HT1080 (cell line): ENCODE results near the gene RASSF9. TPM values are rescaled to one million over a fixed set of nuclear protein-coding genes. Genes with fewer than 3 reads are reported as not detected.

Source experiments
- DNase-seq: peaks from one replicate; pipeline ENCODE4 v3.0.0-alpha.2; 2015; ENCODE audit warnings: low read depth
- polyA plus RNA-seq, 2 experiments: library from polyadenylated mRNA; depleted of rRNA; stranded (reverse); fragments of >200 nt; gene quantifications; 2 replicates each; pipeline ENCODE4 v1.2.3, GENCODE V29; 2015
- total RNA-seq: library from RNA; depleted of rRNA; stranded (reverse); fragments of >200 nt; shearing (Covaris generic); gene quantifications from 2 replicates; pipeline ENCODE4 v1.2.3, GENCODE V29; 2014; rRNA removed

RASSF9 gene
- total RNA-seq = 0.03 and 0.21 TPM in 2 replicates
- polyA plus RNA-seq (2015; cell fraction: cytosol; rRNA removed) = 0.02 and 0.05 TPM in 2 replicates
- polyA plus RNA-seq (2015; cell fraction: nucleus; rRNA removed) = 0.15 and 0.22 TPM in 2 replicates

GRCh38 chr12:85836197-85837090 lies at the start of gene RASSF9:
TSS of gene RASSF9 (minus strand) at chr12:85836409. CDS start at chr12:85836201, 208 bp downstream.
- DNase-seq = peak; percentile 55

DNA sequence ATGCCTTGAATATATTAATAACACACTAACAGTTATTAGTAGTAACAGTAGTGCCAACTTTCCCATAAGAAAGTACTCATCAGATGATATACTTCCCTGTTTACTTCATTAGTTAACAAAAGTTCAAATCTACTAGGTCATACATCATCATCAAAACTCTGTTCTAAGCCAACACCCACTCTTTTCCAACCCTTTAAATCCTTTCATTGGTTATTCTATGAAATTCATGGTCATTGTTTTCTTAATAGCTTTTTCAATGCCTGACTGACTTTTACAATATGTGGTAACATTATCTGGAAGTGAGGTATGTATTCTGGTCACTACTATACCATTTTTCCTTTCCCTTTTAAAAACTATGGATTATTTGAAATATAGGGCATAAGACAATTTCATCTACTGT lies 47.6 kb upstream of the RASSF9 start:
- no peak for DNase-seq

- DNase-seq = no peak
Observed at GRCh38 chr12:85877459-85877858, 41.2 kb upstream of the RASSF9 start.

DNA sequence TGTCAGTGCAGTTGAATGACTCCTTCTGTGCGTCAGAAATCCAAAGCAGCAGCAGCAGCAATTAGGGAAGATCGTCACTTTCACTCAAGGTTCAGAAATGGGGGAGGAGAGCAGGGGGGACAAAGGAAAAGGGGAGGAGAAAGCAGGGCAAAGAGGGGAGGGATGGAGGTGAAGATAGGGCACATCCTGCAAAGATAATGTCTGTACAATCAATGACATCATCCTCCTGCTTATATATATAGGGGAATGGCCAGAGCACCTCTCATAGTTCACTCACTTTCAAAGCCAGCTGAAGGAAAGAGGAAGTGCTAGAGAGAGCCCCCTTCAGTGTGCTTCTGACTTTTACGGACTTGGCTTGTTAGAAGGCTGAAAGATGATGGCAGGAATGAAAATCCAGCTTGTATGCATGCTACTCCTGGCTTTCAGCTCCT lies 37.8 kb upstream of the RASSF9 start, which contains the start of gene NTS:
TSS of gene NTS (plus strand) at position 265 of the 431 bp plus-strand sequence. CDS start at position 374, 109 bp downstream.
- peak; percentile 17 for DNase-seq

- peak; percentile 32 for DNase-seq
Observed at GRCh38 chr12:85872497-85873091, 36.4 kb upstream of the RASSF9 start.

DNA sequence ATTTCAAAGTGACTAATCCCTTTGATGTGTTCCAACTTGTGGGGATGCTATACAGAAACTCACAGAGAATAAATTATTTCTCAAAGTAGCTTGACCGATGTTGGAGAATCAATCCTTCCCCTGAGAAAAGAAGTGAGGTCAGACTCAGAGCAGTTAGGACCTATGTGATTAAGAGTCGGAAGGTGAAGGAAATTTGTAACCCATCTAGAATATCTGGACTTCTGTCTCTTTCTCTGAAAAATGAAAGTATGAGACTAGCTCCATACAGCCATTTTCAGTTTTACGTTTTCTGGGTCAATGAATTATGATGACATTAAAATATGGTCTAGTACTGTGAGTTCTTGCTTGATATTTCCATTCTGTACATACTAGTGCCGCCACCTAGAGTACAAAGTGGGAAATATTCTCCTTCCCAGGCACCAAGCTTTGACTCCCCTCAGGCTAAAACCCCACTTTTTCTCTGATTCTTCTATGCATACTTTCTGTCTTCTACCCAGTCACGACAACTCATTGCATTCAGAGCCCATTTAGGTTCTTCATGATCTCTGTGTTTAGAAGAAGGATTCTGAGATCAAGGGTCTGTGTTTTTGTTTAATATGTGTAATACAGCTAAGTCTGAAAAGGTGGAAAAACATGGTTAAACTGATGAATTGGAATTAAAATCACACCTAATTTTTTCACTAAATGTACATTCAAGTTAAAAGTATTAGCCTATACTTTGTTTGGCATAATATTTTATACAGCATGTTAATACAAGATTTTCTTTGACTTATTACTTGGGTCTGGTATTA lies 31.0 kb upstream of the RASSF9 start:
- peak; percentile 56 for DNase-seq

GRCh38 chr12:85865890-85866289 lies 29.7 kb upstream of the RASSF9 start:
- DNase-seq = no peak

- DNase-seq = no peak
Observed at GRCh38 chr12:85856966-85857365, 20.8 kb upstream of the RASSF9 start.

DNA sequence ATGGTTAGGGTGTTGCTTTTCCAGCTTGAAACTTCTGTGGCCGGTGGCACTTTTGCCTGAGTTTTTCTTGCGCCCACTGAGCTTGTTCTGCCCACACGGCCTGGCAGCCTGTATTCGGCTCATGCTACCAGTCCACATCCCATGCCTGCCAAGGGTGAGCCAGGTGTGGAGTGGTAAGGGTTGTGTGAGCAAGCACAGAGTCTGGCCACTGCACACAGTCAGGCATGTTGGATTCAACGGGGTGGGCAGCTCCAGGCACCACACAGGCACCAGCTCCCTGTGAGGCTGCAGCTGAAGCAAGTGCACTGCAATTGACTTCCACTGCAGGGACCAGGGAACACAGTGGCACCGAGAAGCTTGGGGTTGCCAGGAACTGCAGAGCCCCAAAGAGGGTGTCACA lies 19.1 kb upstream of the RASSF9 start:
- no peak for DNase-seq

DNA sequence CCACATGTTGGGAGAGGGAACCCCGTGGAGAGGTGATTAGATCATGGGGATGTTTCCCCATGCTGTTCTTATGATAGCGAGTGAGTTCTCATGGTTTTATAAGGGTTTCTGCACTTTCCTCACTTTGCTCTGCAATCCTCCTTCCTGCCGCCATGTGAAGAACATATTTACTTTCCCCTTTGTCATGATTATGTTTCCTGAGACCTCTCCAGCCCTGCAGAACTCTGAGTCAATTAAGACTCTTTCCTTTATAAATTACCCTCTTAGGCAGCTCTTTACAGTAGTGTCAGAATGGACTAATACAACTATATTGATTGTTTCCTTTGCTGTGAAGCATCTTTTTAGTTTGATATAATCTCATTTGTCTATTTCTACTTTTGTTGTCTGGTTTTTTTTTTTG lies 13.1 kb upstream of the RASSF9 start:
- no peak for DNase-seq

DNA sequence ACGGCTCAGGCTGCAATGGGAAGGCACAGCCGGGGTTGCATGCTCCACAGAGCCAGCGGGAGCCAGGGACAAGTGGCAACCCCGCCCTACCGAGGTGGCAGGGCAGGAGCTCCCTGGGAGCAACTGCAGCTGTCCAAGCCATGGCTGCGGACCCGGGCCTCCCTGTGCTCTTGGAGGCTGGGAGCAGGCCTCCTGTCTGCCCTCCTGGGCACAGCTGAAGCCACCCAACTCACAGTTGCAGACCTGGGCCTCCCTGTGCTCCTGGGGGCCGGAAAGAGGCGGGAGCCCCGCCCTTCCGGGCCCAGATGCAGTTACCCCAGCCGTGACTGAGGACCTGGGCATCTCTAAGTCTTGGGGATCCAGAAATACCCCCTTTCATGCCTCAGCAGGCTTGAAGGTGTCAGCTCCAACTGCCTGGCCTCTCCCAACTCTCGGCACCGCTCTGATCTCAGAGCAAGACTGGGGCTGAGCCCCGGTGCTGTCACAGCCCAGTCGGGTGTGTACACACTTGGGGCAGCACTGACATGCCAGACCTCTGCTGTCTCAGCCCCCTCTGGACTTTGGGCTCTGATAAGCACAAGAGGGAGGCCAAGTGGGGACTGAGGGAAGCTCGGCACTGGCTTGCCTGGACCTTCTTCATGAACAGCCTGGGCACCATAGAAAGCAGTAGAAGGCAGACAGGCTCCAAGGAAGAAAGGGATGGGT lies 7.5 kb upstream of the RASSF9 start:
- DNase-seq = no peak

DNA sequence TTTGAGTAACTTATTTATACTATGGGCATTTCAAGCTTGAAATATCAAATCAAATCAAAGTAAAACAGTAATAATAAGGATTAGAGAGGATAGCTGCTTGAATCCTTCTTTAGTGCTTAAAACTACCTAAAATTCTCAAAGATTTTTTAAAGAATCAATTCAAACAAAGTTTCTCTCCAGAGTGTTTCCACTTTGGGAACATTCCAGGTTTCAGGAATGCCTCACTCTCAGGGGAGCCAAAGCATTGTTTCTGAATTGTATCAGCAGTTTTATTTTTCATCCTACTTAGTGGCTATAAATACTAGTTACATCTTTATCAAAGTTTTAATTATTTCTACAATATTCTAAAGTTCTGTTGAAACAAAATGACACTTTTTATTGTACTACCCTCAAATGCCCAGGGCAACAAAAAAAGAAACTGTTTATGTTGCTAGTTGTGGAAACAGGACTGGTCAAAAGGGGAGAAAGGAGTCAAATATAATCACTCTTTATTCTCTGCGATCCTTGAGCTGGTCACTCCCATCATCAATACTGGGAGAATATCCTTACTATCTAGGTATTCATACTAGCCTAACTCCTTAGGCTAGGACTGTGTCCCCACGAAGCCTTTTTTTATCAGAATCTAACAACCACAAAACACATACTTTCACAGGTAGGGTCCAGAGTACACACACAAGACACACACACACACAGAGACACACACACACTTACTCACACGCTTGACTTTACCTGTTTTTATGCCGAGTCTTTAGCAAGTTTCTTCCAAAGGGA lies 598 bp downstream of the RASSF9 start:
- no peak for DNase-seq

DNA sequence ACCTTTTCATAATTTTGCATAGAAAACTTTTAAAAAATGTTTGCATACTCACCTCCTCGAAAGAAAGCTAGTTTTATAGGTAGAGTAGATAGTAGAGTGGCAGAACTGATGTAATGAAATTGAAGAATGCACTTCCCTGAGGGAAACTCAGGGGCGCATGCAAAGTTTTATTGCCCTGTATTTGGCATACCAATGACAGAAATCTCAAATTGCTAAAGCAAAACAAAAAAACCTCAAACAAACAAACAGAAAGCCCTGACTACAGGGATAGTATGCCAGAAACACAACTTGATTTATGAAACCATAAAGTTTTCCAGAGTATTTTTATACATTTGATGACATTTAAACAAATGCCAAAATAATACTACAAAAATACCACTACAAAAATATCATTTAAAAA lies 1.8 kb downstream of the RASSF9 start:
- DNase-seq = no peak

DNA sequence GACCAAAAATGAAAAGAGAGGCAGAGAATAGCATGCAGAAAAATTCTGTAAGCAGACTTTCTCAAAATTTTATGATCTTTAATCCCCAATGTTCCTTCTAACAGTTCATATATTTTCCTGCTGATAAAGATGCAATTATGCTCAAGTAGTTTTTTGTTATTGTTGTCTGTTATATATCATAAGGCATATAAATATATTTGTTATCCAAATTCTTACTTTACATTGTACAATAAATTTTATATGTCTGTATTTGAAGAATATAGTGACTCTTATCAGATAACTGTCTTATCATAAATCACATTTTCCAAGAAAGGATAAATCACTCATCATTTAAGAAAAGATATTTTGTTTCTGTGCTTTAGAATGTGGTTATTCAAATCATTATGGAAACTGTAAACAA lies 2.6 kb downstream of the RASSF9 start:
- DNase-seq = no peak

GRCh38 chr12:85831327-85831990 lies 4.8 kb downstream of the RASSF9 start:
- no peak for DNase-seq

DNA sequence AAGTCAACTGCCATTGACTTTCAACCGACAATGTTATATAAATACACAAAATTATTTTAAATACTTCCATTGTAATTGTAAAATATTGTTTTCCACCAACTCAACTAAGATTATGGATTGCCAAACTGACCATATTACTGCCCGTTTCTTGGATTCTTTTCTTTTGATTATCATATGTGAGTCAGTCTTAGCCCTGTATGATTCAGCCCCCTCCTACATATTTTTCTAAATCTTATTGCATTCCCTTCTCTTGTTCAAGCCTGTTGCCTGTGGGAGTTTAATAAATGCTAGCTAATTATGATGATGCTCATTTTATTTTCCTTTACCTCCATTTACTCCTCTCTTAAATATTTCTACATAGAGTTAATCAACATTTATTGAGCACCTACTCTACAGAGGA lies 6.8 kb downstream of the RASSF9 start:
- peak; percentile 26 for DNase-seq

GRCh38 chr12:85828576-85828975 lies 7.6 kb downstream of the RASSF9 start:
- DNase-seq = no peak

- no peak for DNase-seq
Observed at GRCh38 chr12:85825746-85826145, 10.5 kb downstream of the RASSF9 start.

- peak; percentile 68 for DNase-seq
Observed at GRCh38 chr12:85823436-85824180, 12.6 kb downstream of the RASSF9 start.
